ENCODE data around the gene ZC3H12A.

DNA sequence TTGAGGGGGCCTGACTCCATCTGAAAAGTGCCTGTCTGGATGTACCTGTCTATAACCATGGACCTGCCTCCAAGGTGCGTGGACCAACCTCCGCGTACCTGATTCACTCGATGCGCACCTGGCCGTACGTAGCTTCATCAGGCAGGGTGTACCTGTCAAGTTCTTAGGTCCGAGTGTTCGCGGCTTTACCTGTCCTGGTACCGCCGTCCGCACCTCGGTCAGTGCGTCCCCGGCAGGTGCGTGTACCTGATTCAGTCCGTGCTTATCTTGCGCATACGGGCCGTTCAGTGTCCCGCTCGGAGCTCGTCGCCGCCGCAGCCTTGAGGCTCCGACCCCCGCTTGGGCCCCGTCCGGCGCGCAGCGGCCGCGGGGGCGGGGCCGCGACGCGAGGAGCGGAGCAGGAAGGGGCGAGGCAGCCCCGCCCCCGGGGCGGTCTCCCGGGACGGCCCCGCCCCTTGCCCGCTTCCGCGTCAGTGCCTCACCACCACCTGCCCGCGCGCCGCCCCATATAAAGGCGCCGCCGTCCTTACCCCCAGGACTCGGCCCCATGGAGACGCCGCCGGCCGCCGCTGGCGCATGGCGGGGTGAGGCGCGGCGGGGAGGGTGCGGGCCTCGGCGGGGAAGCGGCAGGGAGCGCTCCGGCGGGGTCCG is at the start of gene ZC3H12A:
- TF ChIP-seq, protein P1, sequence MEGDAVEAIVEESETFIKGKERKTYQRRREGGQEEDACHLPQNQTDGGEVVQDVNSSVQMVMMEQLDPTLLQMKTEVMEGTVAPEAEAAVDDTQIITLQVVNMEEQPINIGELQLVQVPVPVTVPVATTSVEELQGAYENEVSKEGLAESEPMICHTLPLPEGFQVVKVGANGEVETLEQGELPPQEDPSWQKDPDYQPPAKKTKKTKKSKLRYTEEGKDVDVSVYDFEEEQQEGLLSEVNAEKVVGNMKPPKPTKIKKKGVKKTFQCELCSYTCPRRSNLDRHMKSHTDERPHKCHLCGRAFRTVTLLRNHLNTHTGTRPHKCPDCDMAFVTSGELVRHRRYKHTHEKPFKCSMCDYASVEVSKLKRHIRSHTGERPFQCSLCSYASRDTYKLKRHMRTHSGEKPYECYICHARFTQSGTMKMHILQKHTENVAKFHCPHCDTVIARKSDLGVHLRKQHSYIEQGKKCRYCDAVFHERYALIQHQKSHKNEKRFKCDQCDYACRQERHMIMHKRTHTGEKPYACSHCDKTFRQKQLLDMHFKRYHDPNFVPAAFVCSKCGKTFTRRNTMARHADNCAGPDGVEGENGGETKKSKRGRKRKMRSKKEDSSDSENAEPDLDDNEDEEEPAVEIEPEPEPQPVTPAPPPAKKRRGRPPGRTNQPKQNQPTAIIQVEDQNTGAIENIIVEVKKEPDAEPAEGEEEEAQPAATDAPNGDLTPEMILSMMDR (IDR thresholded peaks at IDR 0.05 in 8 of 11, conservative IDR thresholded peaks at IDR 0.05 in 3 of 11): no peak
- peak; percentile 93 to 98 (median 98) for TF ChIP-seq POLR2A (IDR thresholded peaks at IDR 0.05)
